AG04449 (cell line): Measurements from ENCODE around the gene SPNS1.
"Not testable (repeated sequence)": the region's sequence is repeated elsewhere in the genome, so short reads cannot be mapped to it uniquely, and the experiment has no call there.

ENCODE experiments used
- CTCF ChIA-PET: fragments of 350-600 bp; formaldehyde crosslinking; extraction: SDS; loops from one replicate; lab custom pipeline; 2021; ENCODE audit warnings: antibody characterized with exemption; lab: Yijun Ruan, JAX
- POLR2A ChIA-PET: fragments of 400-600, 350-600 bp; formaldehyde crosslinking; extraction: SDS; loops from one replicate; lab custom pipeline; 2020; ENCODE audit warnings: antibody characterized with exemption, inconsistent platforms; lab: Yijun Ruan, JAX
- DNase-seq: peaks from one replicate; pipeline ENCODE4 v3.0.0-alpha.2; 2010; ENCODE audit warnings: low read depth, low spot score
- H3K4me3 ChIP-seq: 2 replicates; pipeline ENCODE4 v1.5.1; 2011; ENCODE audit warnings: low read depth, mild to moderate bottlenecking, control low read depth, low read length
- CTCF ChIP-seq: IDR thresholded peaks from one replicate; pipeline ENCODE4 v1.5.1; 2011; ENCODE audit warnings: mild to moderate bottlenecking, moderate library complexity, low read length, control low read depth, inconsistent platforms; ENCODE audit not compliant: insufficient read depth; ENCODE audit errors: missing control alignments

The SPNS1 gene

GRCh38 chr16:28936784-28937155 lies 37.8 kb upstream of the SPNS1 start:
- DNase-seq, result no peak
- ChIA-PET CTCF (interaction anchor here (0.9 to 5.7 kb wide), 2 partner anchors 8 to 13 kb away, joined by 3 to 48 read pairs; no protein-coding TSS in a partner anchor), POLR2A (no interaction called here)
- TF ChIP-seq CTCF, result no peak
- H3K4me3 ChIP-seq, result no peak overlapping the region

- ChIA-PET CTCF (interaction anchor here (0.9 to 5.7 kb wide), 2 partner anchors 7 to 14 kb away, joined by 3 to 48 read pairs; no protein-coding TSS in a partner anchor), POLR2A (no interaction called here)
- H3K4me3 ChIP-seq, result no peak overlapping the region
- no peak for TF ChIP-seq CTCF
- no peak for DNase-seq
Observed at GRCh38 chr16:28937222-28937876, 37.2 kb upstream of the SPNS1 start.

- POLR2A ChIA-PET, result no interaction called here
- H3K4me3 ChIP-seq, result no peak overlapping the region
- CTCF ChIA-PET, result no interaction called here
- no peak for TF ChIP-seq CTCF
- no peak for DNase-seq
Observed at GRCh38 chr16:28938721-28939120, 35.9 kb upstream of the SPNS1 start.

- CTCF ChIA-PET, result interaction anchor here (1.4 kb wide), 1 partner anchor 93 kb away, joined by 3 read pairs; the partner anchor contains the start of gene TUFM
- H3K4me3 ChIP-seq, POLR2A ChIA-PET, DNase-seq: not testable (repeated sequence)
Observed at GRCh38 chr16:28939825-28940224, 34.8 kb upstream of the SPNS1 start.

- no peak for DNase-seq
- ChIA-PET POLR2A (no interaction called here), CTCF (interaction anchor here (1.6 to 3.7 kb wide), 4 partner anchors 9 to 394 kb away, joined by 4 to 48 read pairs (median 25); partner anchors contain the start of gene CD19)
- no peak overlapping the region for H3K4me3 ChIP-seq
- TF ChIP-seq CTCF, result no peak
Observed at GRCh38 chr16:28943281-28943680, 31.3 kb upstream of the SPNS1 start.

- ChIA-PET POLR2A (no interaction called here), CTCF (interaction anchor here (0.9 to 2.7 kb wide), 7 partner anchors 18 to 397 kb away, joined by 3 to 13 read pairs (median 5); partner anchors contain the start of gene TUFM)
- no peak for DNase-seq
- no peak overlapping the region for H3K4me3 ChIP-seq
- TF ChIP-seq CTCF, result no peak
Observed at GRCh38 chr16:28946681-28947080, 27.9 kb upstream of the SPNS1 start.
